ENCODE data around the gene LYRM2.

GRCh38 chr6:89611666-89612065 is 26.9 kb downstream of the LYRM2 start:
- TF ChIP-seq, protein P1, sequence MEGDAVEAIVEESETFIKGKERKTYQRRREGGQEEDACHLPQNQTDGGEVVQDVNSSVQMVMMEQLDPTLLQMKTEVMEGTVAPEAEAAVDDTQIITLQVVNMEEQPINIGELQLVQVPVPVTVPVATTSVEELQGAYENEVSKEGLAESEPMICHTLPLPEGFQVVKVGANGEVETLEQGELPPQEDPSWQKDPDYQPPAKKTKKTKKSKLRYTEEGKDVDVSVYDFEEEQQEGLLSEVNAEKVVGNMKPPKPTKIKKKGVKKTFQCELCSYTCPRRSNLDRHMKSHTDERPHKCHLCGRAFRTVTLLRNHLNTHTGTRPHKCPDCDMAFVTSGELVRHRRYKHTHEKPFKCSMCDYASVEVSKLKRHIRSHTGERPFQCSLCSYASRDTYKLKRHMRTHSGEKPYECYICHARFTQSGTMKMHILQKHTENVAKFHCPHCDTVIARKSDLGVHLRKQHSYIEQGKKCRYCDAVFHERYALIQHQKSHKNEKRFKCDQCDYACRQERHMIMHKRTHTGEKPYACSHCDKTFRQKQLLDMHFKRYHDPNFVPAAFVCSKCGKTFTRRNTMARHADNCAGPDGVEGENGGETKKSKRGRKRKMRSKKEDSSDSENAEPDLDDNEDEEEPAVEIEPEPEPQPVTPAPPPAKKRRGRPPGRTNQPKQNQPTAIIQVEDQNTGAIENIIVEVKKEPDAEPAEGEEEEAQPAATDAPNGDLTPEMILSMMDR (IDR thresholded peaks at IDR 0.05): no peak
- no peak for TF ChIP-seq ZFX (IDR thresholded peaks at IDR 0.05; ENCODE audit: borderline replicate concordance)

All from 22Rv1 (cell line).